Measurements from ENCODE around the gene C1QTNF3.
"Not testable (repeated sequence)": the region's sequence is repeated elsewhere in the genome, so short reads cannot be mapped to it uniquely, and the experiment has no call there.

The C1QTNF3 gene

DNA sequence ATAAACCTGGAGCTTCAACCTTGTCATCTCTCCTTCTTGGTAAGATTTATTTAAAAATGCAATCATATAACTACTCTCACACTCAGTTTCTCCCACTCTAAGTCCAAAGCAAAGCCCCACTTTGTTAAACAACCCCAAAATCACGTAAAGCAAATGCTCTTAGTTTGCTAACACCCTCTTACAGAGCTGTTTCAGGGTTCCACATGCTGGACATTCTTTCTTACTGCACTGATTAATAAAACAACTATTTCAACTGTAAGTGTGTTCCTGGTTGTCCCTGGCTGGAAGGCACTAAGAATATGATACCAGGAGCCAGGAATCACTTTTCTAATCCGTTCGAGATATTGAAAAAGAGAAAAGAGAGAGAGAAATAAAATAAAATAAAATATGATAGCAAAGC is 31.5 kb upstream of the C1QTNF3 start:
- WGBS: no CpG with 5 or more reads among the region's 3 CpGs
- H3K9ac ChIP-seq (ENCODE audit: low read length); H3K14ac ChIP-seq (ENCODE audit: low read length in 2 of 2): not testable (repeated sequence)

DNA sequence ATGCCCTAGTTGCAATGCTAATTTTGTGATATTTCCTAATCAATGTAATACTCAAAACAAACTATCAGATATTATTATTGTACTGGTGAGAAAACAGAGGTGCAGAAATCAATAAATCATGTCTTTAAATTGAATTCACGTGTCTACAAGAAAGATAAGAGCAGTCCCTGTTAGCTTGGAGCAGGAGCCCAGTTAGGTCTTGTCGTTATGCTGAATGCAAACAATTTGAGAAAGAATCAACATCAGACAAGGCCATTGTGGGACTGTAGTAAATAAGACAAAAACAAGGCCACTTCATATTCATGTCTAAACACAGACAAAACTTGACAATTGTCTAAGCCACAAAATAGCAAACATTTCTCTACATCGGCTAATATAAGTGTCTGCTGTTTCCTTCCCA is 31.1 kb upstream of the C1QTNF3 start:
- H3K27ac ChIP-seq (ENCODE audit: low read length, poor library complexity, severe bottlenecking); H3K9me3 ChIP-seq (ENCODE audit: control insufficient read depth, low read length); H2BK12ac ChIP-seq (ENCODE audit: low read length in 2 of 2); H3K14ac ChIP-seq (ENCODE audit: low read length in 2 of 2); H2AK5ac ChIP-seq (ENCODE audit: low read length, severe bottlenecking); H2BK120ac ChIP-seq (ENCODE audit: low read depth, low read length); H3K18ac ChIP-seq (ENCODE audit: low read depth in 1 of 2, low read length in 2 of 2); H3K9ac ChIP-seq (ENCODE audit: low read length); H3K23ac ChIP-seq (ENCODE audit: low read length in 2 of 2); H3K79me1 ChIP-seq (replicated peaks; ENCODE audit: low read length, poor library complexity, severe bottlenecking); H3K4me1 ChIP-seq (ENCODE audit: control insufficient read depth, insufficient read depth, low read depth, low read length); H3K27me3 ChIP-seq (ENCODE audit: control insufficient read depth in 1 of 2, insufficient read depth in 1 of 2, low read length in 2 of 2); H2BK5ac ChIP-seq (ENCODE audit: low read depth, low read length, poor library complexity, severe bottlenecking); H2AFZ ChIP-seq (ENCODE audit: low read depth, low read length); H2BK15ac ChIP-seq (ENCODE audit: low read depth, poor library complexity, severe bottlenecking); H4K91ac ChIP-seq (ENCODE audit: low read length); H3K4me2 ChIP-seq (ENCODE audit: low read length, poor library complexity, severe bottlenecking); H3K36me3 ChIP-seq (ENCODE audit: control insufficient read depth in 1 of 2, insufficient read depth in 2 of 2, low read depth in 1 of 2, low read length in 2 of 2); H3K4ac ChIP-seq (ENCODE audit: low read depth in 1 of 2, low read length in 2 of 2); H4K8ac ChIP-seq (ENCODE audit: low read length); DNase-seq; H3K4me3 ChIP-seq (ENCODE audit: insufficient read depth in 1 of 2, low read depth in 1 of 2, low read length in 2 of 2): not testable (repeated sequence)
- WGBS: no CpG with 5 or more reads among the region's 3 CpGs

More for the DNA sequence above, 31.5 kb upstream of the C1QTNF3 start:
- H3K36me3 ChIP-seq (ENCODE audit: control insufficient read depth in 1 of 2, insufficient read depth in 2 of 2, low read depth in 1 of 2, low read length in 2 of 2); H2BK120ac ChIP-seq (ENCODE audit: low read depth, low read length); H3K27me3 ChIP-seq (ENCODE audit: control insufficient read depth in 1 of 2, insufficient read depth in 1 of 2, low read length in 2 of 2); H3K9me3 ChIP-seq (ENCODE audit: control insufficient read depth, low read length); H2BK12ac ChIP-seq (ENCODE audit: low read length in 2 of 2); H2AK5ac ChIP-seq (ENCODE audit: low read length, severe bottlenecking); H4K8ac ChIP-seq (ENCODE audit: low read length); H3K4me2 ChIP-seq (ENCODE audit: low read length, poor library complexity, severe bottlenecking); DNase-seq; H3K27ac ChIP-seq (ENCODE audit: low read length, poor library complexity, severe bottlenecking); H3K23ac ChIP-seq (ENCODE audit: low read length in 2 of 2); H3K4me3 ChIP-seq (ENCODE audit: insufficient read depth in 1 of 2, low read depth in 1 of 2, low read length in 2 of 2); H2BK5ac ChIP-seq (ENCODE audit: low read depth, low read length, poor library complexity, severe bottlenecking); H2BK15ac ChIP-seq (ENCODE audit: low read depth, poor library complexity, severe bottlenecking); H4K91ac ChIP-seq (ENCODE audit: low read length); H2AFZ ChIP-seq (ENCODE audit: low read depth, low read length); H3K4me1 ChIP-seq (ENCODE audit: control insufficient read depth, insufficient read depth, low read depth, low read length); H3K4ac ChIP-seq (ENCODE audit: low read depth in 1 of 2, low read length in 2 of 2); H3K18ac ChIP-seq (ENCODE audit: low read depth in 1 of 2, low read length in 2 of 2); H3K79me1 ChIP-seq (replicated peaks; ENCODE audit: low read length, poor library complexity, severe bottlenecking): not testable (repeated sequence)

DNA sequence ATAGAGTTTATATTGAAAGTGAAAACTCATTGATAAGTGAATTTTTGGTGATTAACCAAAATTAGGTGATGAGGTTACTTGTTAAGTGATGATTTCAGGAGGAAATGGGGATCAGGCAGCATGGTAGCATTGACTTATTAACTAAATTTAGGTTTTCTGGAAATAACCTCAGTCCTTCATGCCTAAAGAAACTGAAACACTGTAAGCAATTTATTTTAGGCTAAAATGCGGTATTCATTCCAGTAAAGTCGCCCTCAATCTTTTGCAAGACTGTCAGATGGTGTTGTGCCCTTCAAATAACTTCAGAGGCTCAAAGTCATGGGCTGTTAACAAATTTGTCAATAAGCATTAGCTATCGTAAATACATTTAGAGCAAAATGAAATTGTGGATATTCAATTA is 27.6 kb upstream of the C1QTNF3 start:
- H3K79me1 ChIP-seq (replicated peaks; ENCODE audit: low read length, poor library complexity, severe bottlenecking); H4K8ac ChIP-seq (ENCODE audit: low read length); H3K9ac ChIP-seq (ENCODE audit: low read length); H3K4me1 ChIP-seq (ENCODE audit: control insufficient read depth, insufficient read depth, low read depth, low read length); H3K4ac ChIP-seq (ENCODE audit: low read depth in 1 of 2, low read length in 2 of 2); DNase-seq; H4K91ac ChIP-seq (ENCODE audit: low read length); H2BK120ac ChIP-seq (ENCODE audit: low read depth, low read length); H3K18ac ChIP-seq (ENCODE audit: low read depth in 1 of 2, low read length in 2 of 2); H2BK12ac ChIP-seq (ENCODE audit: low read length in 2 of 2); H3K27ac ChIP-seq (ENCODE audit: low read length, poor library complexity, severe bottlenecking); H3K4me2 ChIP-seq (ENCODE audit: low read length, poor library complexity, severe bottlenecking); H3K36me3 ChIP-seq (ENCODE audit: control insufficient read depth in 1 of 2, insufficient read depth in 2 of 2, low read depth in 1 of 2, low read length in 2 of 2); H3K14ac ChIP-seq (ENCODE audit: low read length in 2 of 2); H2BK15ac ChIP-seq (ENCODE audit: low read depth, poor library complexity, severe bottlenecking); H2AK5ac ChIP-seq (ENCODE audit: low read length, severe bottlenecking); H3K9me3 ChIP-seq (ENCODE audit: control insufficient read depth, low read length); H3K27me3 ChIP-seq (ENCODE audit: control insufficient read depth in 1 of 2, insufficient read depth in 1 of 2, low read length in 2 of 2); H2BK5ac ChIP-seq (ENCODE audit: low read depth, low read length, poor library complexity, severe bottlenecking); H3K23ac ChIP-seq (ENCODE audit: low read length in 2 of 2); H2AFZ ChIP-seq (ENCODE audit: low read depth, low read length); H3K4me3 ChIP-seq (ENCODE audit: insufficient read depth in 1 of 2, low read depth in 1 of 2, low read length in 2 of 2): not testable (repeated sequence)
- WGBS: no CpG with 5 or more reads among the region's 3 CpGs

DNA sequence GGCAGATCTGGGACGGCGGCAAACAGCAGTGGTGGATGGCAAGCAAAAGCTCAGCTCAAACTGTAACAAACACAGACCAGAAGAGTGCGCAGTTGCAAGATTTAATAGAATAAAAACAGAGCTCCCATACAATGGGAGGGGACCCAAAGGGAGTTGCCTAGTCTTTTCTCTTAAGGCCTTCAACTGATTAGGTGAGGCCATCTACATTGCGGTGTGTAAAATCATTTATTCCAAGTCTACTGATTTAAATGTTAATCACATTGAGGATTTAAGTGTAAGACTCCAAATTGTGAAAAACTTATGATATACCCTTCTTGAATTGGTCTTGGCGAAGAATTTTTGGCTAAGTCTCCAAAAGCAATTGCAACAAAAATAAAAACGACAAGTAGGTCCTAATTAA is 21.6 kb upstream of the C1QTNF3 start:
- 96% methylated on average over 5 of the region's 6 CpGs for WGBS
- DNase-seq: no peak
- Histone ChIP-seq H3K9me3 (ENCODE audit: control insufficient read depth, low read length) (no peaks in the 10 kb centered on the region), H3K36me3 (ENCODE audit: control insufficient read depth in 1 of 2, insufficient read depth in 2 of 2, low read depth in 1 of 2, low read length in 2 of 2) (peaks cover 0 to 3% of the 10 kb centered on the region in 2 experiments), H2AK5ac (ENCODE audit: low read length, severe bottlenecking) (no peak overlapping the region), H3K27ac (ENCODE audit: low read length, poor library complexity, severe bottlenecking) (no peak overlapping the region), H4K91ac (ENCODE audit: low read length) (no peak overlapping the region), H3K14ac (ENCODE audit: low read length in 2 of 2) (no peak overlapping the region), H2BK15ac (ENCODE audit: low read depth, poor library complexity, severe bottlenecking) (no peak overlapping the region), H3K4me3 (ENCODE audit: insufficient read depth in 1 of 2, low read depth in 1 of 2, low read length in 2 of 2) (no peak overlapping the region), H2BK12ac (ENCODE audit: low read length in 2 of 2) (no peak overlapping the region), H3K9ac (ENCODE audit: low read length) (no peak overlapping the region), H3K4me2 (ENCODE audit: low read length, poor library complexity, severe bottlenecking) (no peak overlapping the region), H3K79me1 (replicated peaks; ENCODE audit: low read length, poor library complexity, severe bottlenecking) (no peaks in the 10 kb centered on the region), H3K23ac (ENCODE audit: low read length in 2 of 2) (no peak overlapping the region), H2BK120ac (ENCODE audit: low read depth, low read length) (no peak overlapping the region), H3K4ac (ENCODE audit: low read depth in 1 of 2, low read length in 2 of 2) (no peak overlapping the region), H3K4me1 (ENCODE audit: control insufficient read depth, insufficient read depth, low read depth, low read length) (no peaks in the 10 kb centered on the region), H2BK5ac (ENCODE audit: low read depth, low read length, poor library complexity, severe bottlenecking) (no peak overlapping the region), H2AFZ (ENCODE audit: low read depth, low read length) (no peak overlapping the region), H3K27me3 (ENCODE audit: control insufficient read depth in 1 of 2, insufficient read depth in 1 of 2, low read length in 2 of 2) (no peaks in the 10 kb centered on the region), H4K8ac (ENCODE audit: low read length) (no peak overlapping the region), H3K18ac (ENCODE audit: low read depth in 1 of 2, low read length in 2 of 2) (no peak overlapping the region)

Measured in mesenchymal stem cell (in vitro differentiated cells and primary cell).